Transverse colon (tissue), 4 donors: ENCODE results near the gene DEFB113.

Source experiments
- EP300 ChIP-seq: sonication (generic); formaldehyde crosslinking; IDR thresholded peaks from one replicate; pipeline ENCODE4 v1.6.1; 2017; ENCODE audit warnings: antibody characterized with exemption, low read depth
- POLR2A ChIP-seq: fragments of 450-650 bp; IDR thresholded peaks from one replicate; pipeline ENCODE4 v1.6.1; 2016; ENCODE audit warnings: antibody characterized with exemption, mild to moderate bottlenecking, moderate library complexity
- POLR2AphosphoS5 ChIP-seq, 3 donors: sonication (generic); formaldehyde crosslinking; IDR thresholded peaks; one replicate each; pipeline ENCODE4 v1.6.1; 2016; ENCODE audit warnings: antibody characterized with exemption in 3 of 3
- TF ChIP-seq, protein P1 (sequence below), 5 experiments: fragments of 200-600 bp in 3 of 5; fragments of 450-650 bp in 2 of 5; sonication (generic) in 3 of 5; IDR thresholded peaks; 1 replicate in 2 of 5; 2 replicates in 3 of 5; pipeline ENCODE4 v1.5.1; 2016 to 2017; ENCODE audit warnings: antibody characterized with exemption in 5 of 5, inconsistent platforms in 3 of 5, mild to moderate bottlenecking in 2 of 5, moderate library complexity in 1 of 5

DNA sequence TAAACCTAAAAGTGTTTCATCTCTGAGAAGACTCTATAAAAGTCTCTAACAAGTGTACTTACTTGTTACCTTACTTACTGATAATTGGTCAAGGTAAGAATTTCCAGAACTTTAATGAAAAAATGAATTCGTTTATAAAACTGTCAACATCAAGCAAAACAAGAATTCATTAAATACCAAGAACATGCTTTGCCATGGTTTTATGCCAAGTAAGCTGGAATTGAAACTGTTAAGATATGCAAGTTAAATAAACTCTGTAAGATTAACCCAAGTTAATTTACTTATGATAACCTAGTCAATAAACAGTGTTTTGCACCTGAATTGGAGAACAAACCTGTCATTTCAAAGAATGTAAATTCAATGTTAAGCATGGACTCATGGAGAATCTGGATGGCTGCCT is 17.1 kb upstream of the DEFB113 start:
- TF ChIP-seq, protein P1, sequence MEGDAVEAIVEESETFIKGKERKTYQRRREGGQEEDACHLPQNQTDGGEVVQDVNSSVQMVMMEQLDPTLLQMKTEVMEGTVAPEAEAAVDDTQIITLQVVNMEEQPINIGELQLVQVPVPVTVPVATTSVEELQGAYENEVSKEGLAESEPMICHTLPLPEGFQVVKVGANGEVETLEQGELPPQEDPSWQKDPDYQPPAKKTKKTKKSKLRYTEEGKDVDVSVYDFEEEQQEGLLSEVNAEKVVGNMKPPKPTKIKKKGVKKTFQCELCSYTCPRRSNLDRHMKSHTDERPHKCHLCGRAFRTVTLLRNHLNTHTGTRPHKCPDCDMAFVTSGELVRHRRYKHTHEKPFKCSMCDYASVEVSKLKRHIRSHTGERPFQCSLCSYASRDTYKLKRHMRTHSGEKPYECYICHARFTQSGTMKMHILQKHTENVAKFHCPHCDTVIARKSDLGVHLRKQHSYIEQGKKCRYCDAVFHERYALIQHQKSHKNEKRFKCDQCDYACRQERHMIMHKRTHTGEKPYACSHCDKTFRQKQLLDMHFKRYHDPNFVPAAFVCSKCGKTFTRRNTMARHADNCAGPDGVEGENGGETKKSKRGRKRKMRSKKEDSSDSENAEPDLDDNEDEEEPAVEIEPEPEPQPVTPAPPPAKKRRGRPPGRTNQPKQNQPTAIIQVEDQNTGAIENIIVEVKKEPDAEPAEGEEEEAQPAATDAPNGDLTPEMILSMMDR (IDR thresholded peaks at IDR 0.05) = no peak
- no peak for TF ChIP-seq POLR2AphosphoS5 (IDR thresholded peaks at IDR 0.05)
- TF ChIP-seq POLR2A = no peak
- TF ChIP-seq EP300 = no peak
